Mesenchymal stem cell (in vitro differentiated cells and primary cell): ENCODE measurements around the gene DENND5B.
"Not testable (repeated sequence)": the region's sequence is repeated elsewhere in the genome, so short reads cannot be mapped to it uniquely, and the experiment has no call there.

ENCODE experiments used
- DNase-seq: peaks from one replicate; pipeline ENCODE4 v3.0.0-alpha.2; 2013
- H2AFZ ChIP-seq: one replicate; pipeline ENCODE4 v1.6.1; 2013; ENCODE audit warnings: low read depth, mild to moderate bottlenecking, control low read depth, inconsistent platforms, low read length, moderate library complexity
- H2AK5ac ChIP-seq: 2 replicates; pipeline ENCODE4 v1.6.1; 2013; ENCODE audit warnings: low read length, moderate library complexity, mild to moderate bottlenecking, inconsistent platforms; ENCODE audit not compliant: severe bottlenecking
- H2BK120ac ChIP-seq: one replicate; pipeline ENCODE4 v1.6.1; 2013; ENCODE audit warnings: low read depth, mild to moderate bottlenecking, inconsistent platforms, low read length, moderate library complexity
- H2BK12ac ChIP-seq, 2 experiments: one replicate each; pipeline ENCODE4 v1.6.1; 2013; ENCODE audit warnings: inconsistent platforms in 2 of 2, low read length in 2 of 2, mild to moderate bottlenecking in 2 of 2, moderate library complexity in 2 of 2, control low read depth in 1 of 2
- H2BK15ac ChIP-seq: one replicate; pipeline ENCODE4 v1.6.1; 2013; ENCODE audit warnings: mild to moderate bottlenecking, low read depth, inconsistent platforms; ENCODE audit not compliant: poor library complexity, severe bottlenecking
- H2BK5ac ChIP-seq: 2 replicates; pipeline ENCODE4 v1.6.1; 2013; ENCODE audit warnings: low read depth, mild to moderate bottlenecking, low read length, control low read depth, inconsistent platforms; ENCODE audit not compliant: poor library complexity, severe bottlenecking
- H3K14ac ChIP-seq, 2 experiments: one replicate each; pipeline ENCODE4 v1.6.1; 2013; ENCODE audit warnings: inconsistent platforms in 2 of 2, low read length in 2 of 2, control low read depth in 1 of 2, mild to moderate bottlenecking in 1 of 2, moderate library complexity in 1 of 2
- H3K18ac ChIP-seq, 2 experiments: one replicate each; pipeline ENCODE4 v1.6.1; 2013; ENCODE audit warnings: inconsistent platforms in 2 of 2, low read length in 2 of 2, control low read depth in 1 of 2, low read depth in 1 of 2, mild to moderate bottlenecking in 1 of 2
- H3K23ac ChIP-seq, 2 experiments: one replicate each; pipeline ENCODE4 v1.6.1; 2013; ENCODE audit warnings: inconsistent platforms in 2 of 2, low read length in 2 of 2, mild to moderate bottlenecking in 2 of 2, moderate library complexity in 2 of 2, control low read depth in 1 of 2
- H3K27ac ChIP-seq: 2 replicates; pipeline ENCODE4 v1.5.1; 2013; ENCODE audit warnings: mild to moderate bottlenecking, moderate library complexity, low read length, control low read depth, inconsistent platforms; ENCODE audit not compliant: poor library complexity, severe bottlenecking
- H3K27me3 ChIP-seq, 2 experiments: 2 replicates each; pipeline versions ENCODE4 v1.6.1 to v1.7.0; 2013; ENCODE audit warnings: low read length in 2 of 2, mild to moderate bottlenecking in 2 of 2, moderate library complexity in 2 of 2, control low read depth in 1 of 2, inconsistent platforms in 1 of 2; ENCODE audit not compliant: control insufficient read depth in 1 of 2, insufficient read depth in 1 of 2
- H3K36me3 ChIP-seq, 2 experiments: 2 replicates each; pipeline versions ENCODE4 v1.6.1 to v1.7.0; 2013; ENCODE audit warnings: low read length in 2 of 2, control low read depth in 1 of 2, inconsistent platforms in 1 of 2, low read depth in 1 of 2, mild to moderate bottlenecking in 1 of 2; ENCODE audit not compliant: insufficient read depth in 2 of 2, control insufficient read depth in 1 of 2
- H3K4ac ChIP-seq, 2 experiments: one replicate each; pipeline ENCODE4 v1.6.1; 2013; ENCODE audit warnings: inconsistent platforms in 2 of 2, low read length in 2 of 2, mild to moderate bottlenecking in 2 of 2, moderate library complexity in 2 of 2, control low read depth in 1 of 2, low read depth in 1 of 2
- H3K4me1 ChIP-seq: 2 replicates; pipeline ENCODE4 v1.6.1; 2013; ENCODE audit warnings: low read depth, low read length, control low read depth; ENCODE audit not compliant: control insufficient read depth, insufficient read depth
- H3K4me2 ChIP-seq: 2 replicates; pipeline ENCODE4 v1.6.1; 2013; ENCODE audit warnings: low read length, mild to moderate bottlenecking, inconsistent platforms; ENCODE audit not compliant: poor library complexity, severe bottlenecking
- H3K4me3 ChIP-seq, 2 experiments: 2 replicates each; pipeline versions ENCODE4 v1.5.1 to v1.7.0; 2013; ENCODE audit warnings: low read length in 2 of 2, mild to moderate bottlenecking in 2 of 2, control low read depth in 1 of 2, low read depth in 1 of 2; ENCODE audit not compliant: insufficient read depth in 1 of 2
- H3K79me1 ChIP-seq: replicated peaks from 2 replicates; pipeline ENCODE4 v1.6.1; 2013; ENCODE audit warnings: mild to moderate bottlenecking, control low read depth, low read length, inconsistent platforms; ENCODE audit not compliant: poor library complexity, severe bottlenecking
- H3K9ac ChIP-seq: 2 replicates; pipeline ENCODE4 v1.7.0; 2013; ENCODE audit warnings: mild to moderate bottlenecking, low read length, moderate library complexity
- H3K9me3 ChIP-seq: 2 replicates; pipeline ENCODE4 v1.7.0; 2013; ENCODE audit warnings: mild to moderate bottlenecking, low read length; ENCODE audit not compliant: control insufficient read depth
- H4K8ac ChIP-seq: one replicate; pipeline ENCODE4 v1.6.1; 2013; ENCODE audit warnings: inconsistent platforms, mild to moderate bottlenecking, low read length, moderate library complexity
- H4K91ac ChIP-seq: one replicate; pipeline ENCODE4 v1.6.1; 2013; ENCODE audit warnings: mild to moderate bottlenecking, low read length, inconsistent platforms
- WGBS: methylation state at CpG from one replicate; pipeline ENCODE4 v1.1.7; 2013; ENCODE audit warnings: mixed read lengths; 5-methylcytosine and 5-hydroxymethylcytosine counted together

DENND5B gene

DNA sequence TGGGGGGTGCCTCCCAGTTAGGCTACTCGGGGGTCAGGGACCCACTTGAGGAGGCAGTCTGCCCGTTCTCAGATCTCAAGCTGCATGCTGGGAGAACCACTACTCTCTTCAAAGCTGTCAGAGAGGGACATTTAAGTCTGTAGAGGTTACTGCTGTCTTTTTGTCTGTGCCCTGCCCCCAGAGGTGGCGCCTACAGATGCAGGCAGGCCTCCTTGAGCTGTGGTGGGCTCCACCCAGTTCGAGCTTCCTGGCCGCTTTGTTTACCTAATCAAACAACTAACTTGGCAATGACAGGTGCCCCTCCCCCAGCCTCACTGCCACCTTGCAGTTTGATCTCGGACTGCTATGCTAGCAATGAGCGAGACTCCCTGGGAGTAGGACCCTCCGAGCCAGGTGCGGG lies 35.5 kb downstream of the DENND5B start:
- H3K9me3 ChIP-seq, H3K4me1 ChIP-seq, H2BK15ac ChIP-seq, H3K27ac ChIP-seq, H4K91ac ChIP-seq, H2BK5ac ChIP-seq, H2BK120ac ChIP-seq, H3K36me3 ChIP-seq, H2AK5ac ChIP-seq, H3K27me3 ChIP-seq, H3K18ac ChIP-seq, H4K8ac ChIP-seq, H2AFZ ChIP-seq, H3K23ac ChIP-seq, H3K4ac ChIP-seq, H3K4me3 ChIP-seq, H3K9ac ChIP-seq, DNase-seq, H2BK12ac ChIP-seq, H3K4me2 ChIP-seq, H3K14ac ChIP-seq: not testable (repeated sequence)
- peaks cover 16% of the 10 kb centered on the region for H3K79me1 ChIP-seq
- WGBS, result 98% methylated on average over 7 of the region's 9 CpGs

DNA sequence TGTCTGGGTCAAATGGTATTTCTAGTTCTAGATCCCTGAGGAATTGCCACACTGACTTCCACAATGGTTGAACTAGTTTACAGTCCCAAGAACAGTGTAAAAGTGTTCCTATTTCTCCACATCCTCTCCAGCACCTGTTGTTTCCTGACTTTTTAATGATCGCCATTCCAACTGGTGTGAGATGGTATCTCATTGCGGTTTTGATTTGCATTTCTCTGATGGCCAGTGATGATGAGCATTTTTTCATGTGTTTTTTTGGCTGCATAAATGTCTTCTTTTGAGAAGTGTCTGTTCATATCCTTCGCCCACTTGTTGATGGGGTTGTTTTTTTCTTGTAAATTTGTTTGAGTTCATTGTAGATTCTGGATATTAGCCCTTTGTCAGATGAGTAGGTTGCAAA lies 40.3 kb downstream of the DENND5B start:
- not testable (repeated sequence) for H3K27ac ChIP-seq, H3K9me3 ChIP-seq, H3K23ac ChIP-seq, H2AK5ac ChIP-seq, H3K4me3 ChIP-seq, H3K14ac ChIP-seq, DNase-seq, H4K8ac ChIP-seq, H3K4me1 ChIP-seq, H3K36me3 ChIP-seq, H4K91ac ChIP-seq, H2BK120ac ChIP-seq, H3K4me2 ChIP-seq, H3K27me3 ChIP-seq, H2AFZ ChIP-seq, H2BK15ac ChIP-seq, H3K18ac ChIP-seq, H2BK12ac ChIP-seq, H3K4ac ChIP-seq, H2BK5ac ChIP-seq, H3K9ac ChIP-seq
- no CpG with 5 or more reads among the region's 3 CpGs for WGBS
- H3K79me1 ChIP-seq, result peaks cover 11% of the 10 kb centered on the region

DNA sequence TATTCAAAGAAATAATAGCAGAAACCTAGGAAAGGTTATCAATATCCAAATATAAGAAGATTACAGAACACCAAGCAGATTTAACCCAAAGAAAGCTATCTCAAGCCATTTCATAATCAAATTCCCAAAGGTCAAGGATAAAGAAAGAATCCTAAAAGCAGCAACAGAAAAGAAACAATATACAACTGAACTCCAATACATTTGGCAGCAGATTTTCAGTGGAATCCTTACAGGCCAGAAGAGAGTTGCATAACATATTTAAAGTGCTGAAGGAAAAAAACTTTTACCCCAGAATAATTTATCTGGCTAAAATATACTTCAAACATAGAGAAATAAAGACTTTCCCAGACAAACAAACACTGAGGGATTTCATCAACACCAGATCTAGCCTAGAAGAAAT lies 54.3 kb downstream of the DENND5B start:
- Histone ChIP-seq H3K23ac (no peak overlapping the region), H3K79me1 (peaks cover 17% of the 10 kb centered on the region), H3K4me3 (no peak overlapping the region), H3K4me1 (no peaks in the 10 kb centered on the region), H2BK12ac (no peak overlapping the region), H3K36me3 (no peaks in the 10 kb centered on the region), H2BK5ac (no peak overlapping the region), H3K14ac (no peak overlapping the region), H2AFZ (no peak overlapping the region), H3K27me3 (no peaks in the 10 kb centered on the region), H3K9ac (no peak overlapping the region), H4K91ac (no peak overlapping the region), H3K18ac (no peak overlapping the region), H3K4me2 (no peak overlapping the region), H2BK120ac (no peak overlapping the region), H4K8ac (no peak overlapping the region), H2BK15ac (no peak overlapping the region), H3K9me3 (peaks cover 6% of the 10 kb centered on the region), H2AK5ac (no peak overlapping the region), H3K4ac (no peak overlapping the region), H3K27ac (no peak overlapping the region)
- no peak for DNase-seq

DNA sequence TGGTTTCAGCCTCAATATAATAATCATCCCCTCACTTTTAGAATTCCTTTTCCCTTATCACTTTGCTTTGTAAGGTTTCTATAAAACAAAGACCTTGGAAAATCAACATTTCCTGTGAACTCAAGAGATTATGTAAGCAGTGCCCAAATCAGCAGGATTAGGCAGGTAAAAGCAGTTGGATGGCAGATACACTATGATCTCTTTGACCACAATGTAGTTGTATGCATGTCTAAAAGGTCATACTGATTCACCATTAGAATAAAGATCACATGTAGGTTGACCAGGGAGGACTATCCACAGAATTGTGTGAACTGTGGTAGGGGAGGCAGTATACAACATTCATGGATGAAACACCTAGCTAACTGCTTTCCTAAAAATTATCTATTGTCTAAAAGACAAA lies 57.5 kb downstream of the DENND5B start:
- Histone ChIP-seq H4K8ac (no peak overlapping the region), H3K4me3 (no peak overlapping the region), H3K4me2 (no peak overlapping the region), H3K14ac (no peak overlapping the region), H3K4ac (no peak overlapping the region), H2BK5ac (no peak overlapping the region), H3K36me3 (no peaks in the 10 kb centered on the region), H3K4me1 (no peaks in the 10 kb centered on the region), H2AK5ac (no peak overlapping the region), H3K23ac (no peak overlapping the region), H4K91ac (no peak overlapping the region), H3K27me3 (no peaks in the 10 kb centered on the region), H2BK120ac (no peak overlapping the region), H3K18ac (no peak overlapping the region), H3K9ac (no peak overlapping the region), H2BK12ac (no peak overlapping the region), H2AFZ (no peak overlapping the region), H3K9me3 (no peaks in the 10 kb centered on the region), H2BK15ac (no peak overlapping the region), H3K27ac (no peak overlapping the region), H3K79me1 (peaks cover 21% of the 10 kb centered on the region)
- DNase-seq, result no peak
